OCI-LY7 (cell line): ENCODE measurements around the gene MRPL28. TPM values are rescaled to one million over a fixed set of nuclear protein-coding genes. Genes with fewer than 3 reads are reported as not detected.
"Not testable (repeated sequence)": the region's sequence is repeated elsewhere in the genome, so short reads cannot be mapped to it uniquely, and the experiment has no call there.

Experiments
- BruUV-seq: library from RNA; stranded (reverse); fragments of 400-500 nt; replicated peaks from 2 replicates; lab custom pipeline; 2021; lab: Mats Ljungman, UMichigan
- CTCF ChIA-PET: fragments of 300-600 bp; sonication (Branson Sonifier 250); formaldehyde crosslinking; loops from one replicate; lab custom pipeline; 2022; ENCODE audit warnings: antibody characterized with exemption; ENCODE audit not compliant: unreplicated experiment; lab: Charles Lee
- POLR2A ChIA-PET: fragments of 300-600 bp; sonication (Branson Sonifier 250); formaldehyde crosslinking; loops from one replicate; lab custom pipeline; 2022; ENCODE audit warnings: antibody characterized with exemption; lab: Charles Lee
- DNase-seq: peaks from one replicate; pipeline ENCODE4 v3.0.0-alpha.2; 2015; ENCODE audit warnings: low spot score
- H2AFZ ChIP-seq: fragments of 200-600 bp; sonication (generic), shearing (Covaris generic); 2 replicates; pipeline ENCODE4 v1.6.1; 2014; ENCODE audit warnings: mild to moderate bottlenecking, antibody characterized with exemption, low read length, moderate library complexity
- H3K27ac ChIP-seq: fragments of 200-600 bp; sonication (generic); 2 replicates; pipeline ENCODE4 v1.5.1; 2014; ENCODE audit warnings: mixed run types, low read depth, mild to moderate bottlenecking, moderate library complexity, low read length, inconsistent platforms; ENCODE audit not compliant: poor library complexity, severe bottlenecking
- H3K36me3 ChIP-seq: fragments of 200-600 bp; sonication (generic); 2 replicates; pipeline ENCODE4 v1.6.1; 2014; ENCODE audit warnings: mild to moderate bottlenecking, antibody characterized with exemption, low read length, moderate library complexity, mixed read lengths; ENCODE audit not compliant: insufficient read depth
- H3K4me1 ChIP-seq: fragments of 200-600 bp; sonication (generic); 2 replicates; pipeline ENCODE4 v1.5.1; 2014; ENCODE audit warnings: mild to moderate bottlenecking, low read length; ENCODE audit not compliant: insufficient read depth, poor library complexity, severe bottlenecking
- H3K4me2 ChIP-seq: fragments of 200-600 bp; sonication (generic); 2 replicates; pipeline ENCODE4 v1.6.1; 2014; ENCODE audit warnings: mild to moderate bottlenecking, low read length
- H3K4me3 ChIP-seq: fragments of 200-600 bp; sonication (generic); 2 replicates; pipeline ENCODE4 v1.5.1; 2014; ENCODE audit warnings: mild to moderate bottlenecking, low read depth, low read length; ENCODE audit not compliant: poor library complexity, severe bottlenecking
- H3K79me2 ChIP-seq: fragments of 200-600 bp; sonication (generic); 2 replicates; pipeline ENCODE4 v1.6.1; 2016; ENCODE audit warnings: low read depth, mild to moderate bottlenecking, low read length, moderate library complexity, mixed read lengths; ENCODE audit not compliant: insufficient read depth
- H3K9me2 ChIP-seq: fragments of 200-600 bp; sonication (generic); 2 replicates; pipeline ENCODE4 v1.6.1; 2016; ENCODE audit warnings: mild to moderate bottlenecking, low read length, mixed read lengths; ENCODE audit not compliant: insufficient read depth
- H3K9me3 ChIP-seq: fragments of 200-600 bp; sonication (generic); 2 replicates; pipeline ENCODE4 v1.6.1; 2014; ENCODE audit warnings: mild to moderate bottlenecking, mixed run types, low read length, mixed read lengths
- H4K20me1 ChIP-seq: fragments of 200-600 bp; sonication (generic); 2 replicates; pipeline ENCODE4 v1.6.1; 2014; ENCODE audit warnings: mild to moderate bottlenecking, antibody characterized with exemption, low read length, moderate library complexity, mixed read lengths; ENCODE audit not compliant: insufficient read depth
- CTCF ChIP-seq: fragments of 200-600 bp; sonication (generic); conservative IDR thresholded peaks from 2 replicates; pipeline ENCODE4 v1.5.1; 2014; ENCODE audit warnings: mild to moderate bottlenecking, antibody characterized with exemption, low read length, moderate library complexity, mixed read lengths
- EZH2phosphoT487 ChIP-seq: fragments of 200-600 bp; sonication (generic); IDR thresholded peaks from 2 replicates; pipeline ENCODE4 v1.6.1; 2018; ENCODE audit warnings: low read depth, borderline replicate concordance, mild to moderate bottlenecking, mixed run types, antibody characterized with exemption, low read length, moderate library complexity, mixed read lengths
- intact Hi-C: fragments of 100-400 bp; cut with micrococcal nuclease; formaldehyde crosslinking; loops from one replicate; pipeline ENCODE4 v1.10.0; 2022; ENCODE audit not compliant: unreplicated experiment
- total RNA-seq, 2 experiments: library from RNA; depleted of rRNA in 1 of 2; stranded (reverse); fragments of >200 nt in 1 of 2; shearing (Covaris generic) in 1 of 2; gene quantifications; 2 replicates each; pipeline ENCODE4 v1.2.3, GENCODE V29; 2014 to 2022

Gene MRPL28
- total RNA-seq, 2 experiments from 2014 or later = 84.6 to 113 TPM

- CTCF ChIA-PET = no interaction called here
Measured at GRCh38 chr16:333406-334094, 36.8 kb downstream of the MRPL28 start.

GRCh38 chr16:331181-331814, 39.0 kb downstream of the MRPL28 start:
- H3K4me2 ChIP-seq, H3K27ac ChIP-seq, H3K4me3 ChIP-seq, DNase-seq, H3K9me3 ChIP-seq, H3K9me2 ChIP-seq, H3K36me3 ChIP-seq, intact Hi-C loops, H4K20me1 ChIP-seq, BruUV-seq, CTCF ChIA-PET, H3K4me1 ChIP-seq, H2AFZ ChIP-seq: not testable (repeated sequence)
- POLR2A ChIA-PET = interaction anchor here (0.7 kb wide), 1 partner anchor 38 kb away, joined by 3 read pairs; no protein-coding TSS in a partner anchor
- peaks cover 22% of the 10 kb centered on the region for H3K79me2 ChIP-seq

More at GRCh38 chr16:333406-334094, 36.8 kb downstream of the MRPL28 start:
- Histone ChIP-seq H2AFZ (no peak overlapping the region), H3K4me1 (no peaks in the 10 kb centered on the region), H4K20me1 (no peaks in the 10 kb centered on the region; the same call in 1 of the 2 replicates), H3K79me2 (peaks cover 32% of the 10 kb centered on the region), H3K9me3 (no peaks in the 10 kb centered on the region), H3K27ac (no peak overlapping the region), H3K4me3 (no peak overlapping the region), H3K9me2 (no peaks in the 10 kb centered on the region), H3K36me3 (no peaks in the 10 kb centered on the region; the same call in 1 of the 2 replicates), H3K4me2 (no peak overlapping the region)
- BruUV-seq = no TSS peak
- TF ChIP-seq EZH2phosphoT487 = no peak
- TF ChIP-seq CTCF = no peak
- intact Hi-C loops = no loop called here
- POLR2A ChIA-PET = no interaction called here
- DNase-seq = no peak

GRCh38 chr16:330741-331140, 39.6 kb downstream of the MRPL28 start:
- CTCF ChIA-PET = no interaction called here
- H3K4me3 ChIP-seq = no peak overlapping the region
- H3K9me3 ChIP-seq = no peaks in the 10 kb centered on the region
- BruUV-seq = no TSS peak
- H4K20me1 ChIP-seq = no peaks in the 10 kb centered on the region; the same call in 1 of the 2 replicates
- H3K27ac ChIP-seq = no peak overlapping the region
- H3K9me2 ChIP-seq = no peaks in the 10 kb centered on the region
- H3K4me1 ChIP-seq = peaks cover 1% of the 10 kb centered on the region
- no peak overlapping the region for H3K4me2 ChIP-seq
- DNase-seq = no peak
- no peaks in the 10 kb centered on the region; the same call in 1 of the 2 replicates for H3K36me3 ChIP-seq
- no peak for TF ChIP-seq EZH2phosphoT487
- no peak for TF ChIP-seq CTCF
- H3K79me2 ChIP-seq = peaks cover 21% of the 10 kb centered on the region
- no peak overlapping the region for H2AFZ ChIP-seq
- POLR2A ChIA-PET = interaction anchor here (0.7 kb wide), 1 partner anchor 38 kb away, joined by 3 read pairs; no protein-coding TSS in a partner anchor
- intact Hi-C loops = no loop called here
